ENCODE results near the gene IZUMO1.

GRCh38 chr19:48746110-48746509, 599 bp downstream of the IZUMO1 start:
- TF ChIP-seq POLR2A (IDR thresholded peaks at IDR 0.05; ENCODE audit: low read length) = no peak
- TF ChIP-seq GATA1 (IDR thresholded peaks at IDR 0.05; ENCODE audit: low read depth, low read length) = no peak
